Measurements from ENCODE around the gene PLA2G4A. TPM values are rescaled to one million over a fixed set of nuclear protein-coding genes. Genes with fewer than 3 reads are reported as not detected.

The PLA2G4A gene
- total and polyA plus RNA-seq, 7 donors, result 0.24 to 0.71 (median 0.44) TPM

DNA sequence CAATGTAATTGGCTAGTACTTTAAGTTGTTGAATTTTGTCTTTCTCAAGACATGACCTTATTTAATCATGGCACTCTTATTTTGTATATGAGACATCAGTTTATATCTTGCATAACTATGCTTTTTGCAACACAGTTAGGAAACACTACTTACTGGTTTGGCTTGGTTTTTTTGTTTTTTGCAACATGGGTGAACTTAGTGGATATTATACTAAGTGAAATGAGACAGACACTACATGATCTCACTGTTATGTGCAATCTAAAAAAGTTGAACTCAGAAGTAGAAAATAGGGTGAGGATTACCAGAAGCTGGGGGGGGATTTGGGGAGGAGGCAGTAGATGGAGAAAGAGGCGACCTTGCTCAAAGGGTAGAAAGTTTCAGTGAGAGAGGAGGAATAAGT lies 132.1 kb downstream of the PLA2G4A start:
- no peaks in the 10 kb centered on the region for H3K9me3 ChIP-seq
- no peaks in the 10 kb centered on the region for H3K36me3 ChIP-seq (ENCODE audit: insufficient read depth in 1 of 2, low read depth in 1 of 2)
- no peaks in the 10 kb centered on the region for H3K4me1 ChIP-seq
- no peak overlapping the region for H3K27ac ChIP-seq
- no peak overlapping the region for H3K4me3 ChIP-seq
- DNase-seq (no peak), ATAC-seq (peak in 1 of 4 donors; percentile 27)
- H3K27me3 ChIP-seq (ENCODE audit: insufficient read depth in 3 of 3, low read length in 2 of 3), result no peaks in the 10 kb centered on the region
- intact Hi-C loops (cut with DNase I), result no loop called here
- TF ChIP-seq, protein P1, sequence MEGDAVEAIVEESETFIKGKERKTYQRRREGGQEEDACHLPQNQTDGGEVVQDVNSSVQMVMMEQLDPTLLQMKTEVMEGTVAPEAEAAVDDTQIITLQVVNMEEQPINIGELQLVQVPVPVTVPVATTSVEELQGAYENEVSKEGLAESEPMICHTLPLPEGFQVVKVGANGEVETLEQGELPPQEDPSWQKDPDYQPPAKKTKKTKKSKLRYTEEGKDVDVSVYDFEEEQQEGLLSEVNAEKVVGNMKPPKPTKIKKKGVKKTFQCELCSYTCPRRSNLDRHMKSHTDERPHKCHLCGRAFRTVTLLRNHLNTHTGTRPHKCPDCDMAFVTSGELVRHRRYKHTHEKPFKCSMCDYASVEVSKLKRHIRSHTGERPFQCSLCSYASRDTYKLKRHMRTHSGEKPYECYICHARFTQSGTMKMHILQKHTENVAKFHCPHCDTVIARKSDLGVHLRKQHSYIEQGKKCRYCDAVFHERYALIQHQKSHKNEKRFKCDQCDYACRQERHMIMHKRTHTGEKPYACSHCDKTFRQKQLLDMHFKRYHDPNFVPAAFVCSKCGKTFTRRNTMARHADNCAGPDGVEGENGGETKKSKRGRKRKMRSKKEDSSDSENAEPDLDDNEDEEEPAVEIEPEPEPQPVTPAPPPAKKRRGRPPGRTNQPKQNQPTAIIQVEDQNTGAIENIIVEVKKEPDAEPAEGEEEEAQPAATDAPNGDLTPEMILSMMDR (IDR thresholded peaks at IDR 0.05), result no peak
- 76 to 81% (median 80%) methylated on average over 1 of the region's 1 CpG for WGBS, 3 donors

DNA sequence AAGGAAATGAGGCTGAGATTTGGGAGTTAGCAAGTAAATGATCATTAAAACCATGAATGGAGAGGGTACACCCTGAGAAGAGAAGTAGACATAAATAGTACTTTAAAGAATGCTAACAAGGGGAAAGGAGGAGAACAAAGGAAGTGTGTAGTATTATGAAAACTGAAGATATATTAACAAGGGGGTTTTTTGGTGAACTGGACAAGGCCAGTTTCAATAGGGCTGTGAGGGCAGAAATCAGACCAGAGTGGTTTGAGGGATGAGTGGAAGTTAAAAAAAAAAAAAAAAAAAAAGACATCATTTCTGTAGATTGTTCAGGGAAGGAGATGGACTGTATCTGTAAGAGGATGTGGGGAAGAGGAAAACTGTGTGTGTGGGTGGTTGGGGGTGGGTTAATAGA lies 137.1 kb downstream of the PLA2G4A start:
- Histone ChIP-seq H3K4me3 (no peak overlapping the region), H3K36me3 (ENCODE audit: insufficient read depth in 1 of 2, low read depth in 1 of 2) (no peaks in the 10 kb centered on the region), H3K27ac (no peak overlapping the region), H3K27me3 (ENCODE audit: insufficient read depth in 3 of 3, low read length in 2 of 3) (no peaks in the 10 kb centered on the region), H3K9me3 (no peaks in the 10 kb centered on the region), H3K4me1 (no peaks in the 10 kb centered on the region)
- ATAC-seq (no peak), DNase-seq (no peak)
- TF ChIP-seq, protein P1 (IDR thresholded peaks at IDR 0.05), result no peak
- intact Hi-C loops (cut with DNase I), result no loop called here

DNA sequence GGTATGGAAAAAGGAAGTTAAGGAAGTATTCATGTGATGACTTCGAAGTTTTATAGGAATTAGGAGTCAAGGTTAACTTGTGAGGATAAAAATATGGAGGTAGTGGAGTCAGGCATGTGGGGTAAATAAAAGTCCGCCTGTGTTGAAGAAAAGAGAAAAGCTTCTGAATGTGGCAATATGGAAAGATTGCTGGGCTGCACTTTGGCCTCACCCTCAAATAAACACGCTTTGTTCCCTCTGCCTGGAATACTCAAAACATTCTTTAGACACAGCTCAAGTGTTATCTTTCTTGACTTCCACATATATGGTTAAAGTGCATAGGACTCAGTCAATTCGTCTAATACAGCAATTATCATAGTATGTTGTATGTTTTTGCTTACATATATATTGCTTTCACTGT lies 137.7 kb downstream of the PLA2G4A start:
- no peaks in the 10 kb centered on the region for H3K27me3 ChIP-seq (ENCODE audit: insufficient read depth in 3 of 3, low read length in 2 of 3)
- intact Hi-C loops (cut with DNase I), result no loop called here
- TF ChIP-seq, protein P1 (IDR thresholded peaks at IDR 0.05), result no peak
- no peaks in the 10 kb centered on the region for H3K9me3 ChIP-seq
- DNase-seq (no peak), ATAC-seq (no peak)
- no peaks in the 10 kb centered on the region for H3K4me1 ChIP-seq
- 79 to 86% (median 83%) methylated on average over 4 of the region's 4 CpGs for WGBS, 3 donors
- no peak overlapping the region for H3K4me3 ChIP-seq
- H3K27ac ChIP-seq, result no peak overlapping the region
- no peaks in the 10 kb centered on the region for H3K36me3 ChIP-seq (ENCODE audit: insufficient read depth in 1 of 2, low read depth in 1 of 2)

DNA sequence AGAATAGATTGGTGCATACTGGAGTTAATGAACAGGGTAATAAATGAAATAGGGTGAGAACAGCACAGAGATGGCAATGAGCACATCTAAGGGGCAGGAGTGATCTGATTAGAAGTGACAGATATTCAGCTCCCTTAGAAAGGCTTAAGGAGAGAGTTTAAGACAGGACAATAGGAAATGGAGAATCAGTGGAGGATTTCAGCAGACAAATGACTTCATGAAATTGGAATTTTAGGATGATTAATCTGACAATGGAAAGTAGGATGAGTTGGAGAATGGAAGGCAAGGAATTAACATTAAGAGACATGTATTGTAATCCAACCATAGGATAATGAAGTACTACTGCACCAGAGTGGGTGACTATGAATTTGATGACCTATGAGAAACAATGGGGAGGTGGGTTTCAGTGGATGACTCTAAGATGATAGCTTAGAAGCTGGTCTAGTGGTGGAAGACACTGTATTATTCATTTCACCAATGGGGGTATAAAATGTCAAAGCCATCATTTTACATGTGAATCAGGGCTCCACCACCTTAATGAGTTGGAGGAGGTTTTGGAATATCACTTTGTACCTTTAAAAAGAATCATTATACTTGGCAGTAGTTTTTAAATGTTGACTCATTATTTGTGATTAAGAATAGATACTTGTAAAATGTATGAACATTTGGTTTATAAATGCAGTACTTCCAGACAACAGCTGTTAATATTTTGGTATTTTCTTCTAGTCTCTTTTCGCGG lies 139.1 kb downstream of the PLA2G4A start:
- Histone ChIP-seq H3K36me3 (ENCODE audit: insufficient read depth in 1 of 2, low read depth in 1 of 2) (no peaks in the 10 kb centered on the region), H3K4me1 (no peaks in the 10 kb centered on the region), H3K27ac (no peak overlapping the region), H3K9me3 (no peaks in the 10 kb centered on the region), H3K27me3 (ENCODE audit: insufficient read depth in 3 of 3, low read length in 2 of 3) (no peaks in the 10 kb centered on the region), H3K4me3 (no peak overlapping the region)
- intact Hi-C loops (cut with DNase I), result no loop called here
- no peak for ATAC-seq
- no peak for DNase-seq
- TF ChIP-seq, protein P1 (IDR thresholded peaks at IDR 0.05), result no peak
- 70 to 91% (median 85%) methylated on average over 2 of the region's 2 CpGs for WGBS, 3 donors

DNA sequence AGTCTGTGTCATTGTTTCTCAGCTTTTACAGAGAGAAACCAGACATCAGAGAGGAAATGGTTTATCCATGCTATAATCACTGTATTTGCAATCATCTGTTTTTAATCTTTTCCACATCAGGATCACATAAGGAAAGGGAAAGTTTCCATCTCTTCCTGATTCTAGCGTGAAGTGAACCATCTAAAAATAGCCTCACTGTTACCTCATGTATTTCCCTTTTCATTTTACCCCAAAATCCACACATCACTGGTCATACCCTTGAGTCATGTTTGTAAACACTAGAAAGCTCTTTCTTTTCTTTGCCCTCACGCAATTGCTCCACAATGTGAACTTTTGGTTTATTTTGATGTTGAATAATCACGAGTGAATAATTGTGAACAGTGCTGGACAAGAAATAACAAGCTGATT lies 146.0 kb downstream of the PLA2G4A start:
- ATAC-seq, result no peak
- H3K27ac ChIP-seq, result no peak overlapping the region
- TF ChIP-seq, protein P1 (IDR thresholded peaks at IDR 0.05), result no peak

More for the DNA sequence above, 146.0 kb downstream of the PLA2G4A start:
- H3K9me3 ChIP-seq, result no peaks in the 10 kb centered on the region
- whole genome bisulfite sequencing, 3 donors, result 43 to 48% (median 46%) methylated on average over 3 of the region's 3 CpGs
- no peak overlapping the region for H3K4me3 ChIP-seq
- DNase-seq, result no peak
- H3K4me1 ChIP-seq, result no peaks in the 10 kb centered on the region
- H3K36me3 ChIP-seq (ENCODE audit: insufficient read depth in 1 of 2, low read depth in 1 of 2), result no peaks in the 10 kb centered on the region
- intact Hi-C loops (cut with DNase I), result loop anchor here in 1 of 2 donors (5.0 kb wide), 1 partner anchor 487 kb away; no protein-coding TSS in a partner anchor
- no peaks in the 10 kb centered on the region for H3K27me3 ChIP-seq (ENCODE audit: insufficient read depth in 3 of 3, low read length in 2 of 3)
